Stimulated activated CD4-positive, alpha-beta T cell treated with anti-CD3 and anti-CD28 coated beads, TNF-alpha, amount 100 ng/mL, for 24 hours (primary cell): ENCODE measurements around the gene CREB5.

ENCODE experiments used
- DNase-seq, 3 experiments: peaks; one replicate each; pipeline ENCODE4 v3.0.0-alpha.2; 2020; ENCODE audit warnings: low read depth in 3 of 3

Gene CREB5

GRCh38 chr7:28854750-28855074 lies 442.4 kb downstream of the CREB5 start:
- no peak for DNase-seq

GRCh38 chr7:28855538-28856217 lies 443.4 kb downstream of the CREB5 start:
- no peak for DNase-seq

GRCh38 chr7:28856656-28857055 lies 444.3 kb downstream of the CREB5 start:
- no peak for DNase-seq

- DNase-seq = no peak
Measured at GRCh38 chr7:28858206-28858605, 445.9 kb downstream of the CREB5 start.

- no peak for DNase-seq
Measured at GRCh38 chr7:28858895-28859294, 446.6 kb downstream of the CREB5 start.

GRCh38 chr7:28861825-28862224 lies 449.5 kb downstream of the CREB5 start:
- DNase-seq = no peak

GRCh38 chr7:28862595-28863272 lies 450.4 kb downstream of the CREB5 start:
- no peak for DNase-seq

GRCh38 chr7:28865601-28866144 lies 453.4 kb downstream of the CREB5 start:
- no peak for DNase-seq

- no peak for DNase-seq
Measured at GRCh38 chr7:28868712-28869111, 456.4 kb downstream of the CREB5 start.

- DNase-seq = no peak
Measured at GRCh38 chr7:28871077-28871476, 458.8 kb downstream of the CREB5 start.

- DNase-seq = no peak
Measured at GRCh38 chr7:28871631-28872030, 459.3 kb downstream of the CREB5 start.

GRCh38 chr7:28872226-28872625 lies 459.9 kb downstream of the CREB5 start:
- no peak for DNase-seq

- no peak for DNase-seq
Measured at GRCh38 chr7:28873365-28873764, 461.0 kb downstream of the CREB5 start.

- no peak for DNase-seq
Measured at GRCh38 chr7:28874001-28874400, 461.7 kb downstream of the CREB5 start.
